HG03064 (cell line): ENCODE measurements around the gene PLEKHG2.
A peak's percentile ranks its signal among the peaks of the same experiment; 100 is the strongest.
"Not testable (repeated sequence)": the region's sequence is repeated elsewhere in the genome, so short reads cannot be mapped to it uniquely, and the experiment has no call there.

Source experiments
- ATAC-seq: cut with Tn5 transposase; IDR thresholded peaks from one replicate; pipeline ENCODE4 v1.9.1; 2021; ENCODE audit warnings: low read depth; ENCODE audit not compliant: unreplicated experiment

Gene PLEKHG2

DNA sequence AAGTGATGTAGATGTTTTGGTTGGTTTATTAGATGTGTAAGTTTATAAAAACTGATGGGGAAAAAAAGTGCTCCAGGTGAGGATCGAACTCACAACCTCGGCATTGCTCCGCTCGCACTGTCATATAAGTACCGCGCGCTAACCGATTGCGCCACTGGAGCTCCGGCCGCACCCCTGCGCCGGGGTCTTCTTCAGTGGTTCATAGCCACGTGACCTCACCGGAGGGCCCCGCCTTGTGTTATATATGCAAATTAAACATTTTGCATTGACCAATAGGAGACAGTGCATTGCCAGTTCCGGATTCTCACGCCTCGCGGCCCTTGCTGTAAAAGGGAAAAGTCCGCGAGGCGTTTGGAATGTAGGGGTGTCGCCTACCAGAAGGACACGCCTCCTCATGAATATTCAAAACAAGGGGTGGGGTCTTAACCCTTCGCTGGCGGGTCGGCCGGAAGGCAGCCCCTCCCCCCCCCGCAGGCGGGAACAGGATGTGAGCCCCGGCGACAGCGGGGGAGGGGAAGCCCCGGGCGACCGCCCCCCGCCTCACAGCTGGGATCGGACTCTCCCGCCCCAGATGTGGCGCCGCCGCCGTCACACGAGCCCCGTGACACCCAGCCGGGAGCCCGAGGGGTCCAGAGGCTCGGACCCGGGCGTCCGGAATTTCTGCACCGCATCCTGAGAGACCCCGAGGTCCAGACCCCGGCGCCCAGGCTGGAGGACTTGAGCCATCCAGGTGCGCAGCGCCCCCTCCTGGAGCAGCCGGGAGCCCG, at the start of gene PLEKHG2:
Gene PLEKHG2, plus strand, starts transcription at position 570 of the 767 bp plus-strand sequence. CDS start 1,418 bp downstream, outside the sequence.
- ATAC-seq, result peak; percentile 31

DNA sequence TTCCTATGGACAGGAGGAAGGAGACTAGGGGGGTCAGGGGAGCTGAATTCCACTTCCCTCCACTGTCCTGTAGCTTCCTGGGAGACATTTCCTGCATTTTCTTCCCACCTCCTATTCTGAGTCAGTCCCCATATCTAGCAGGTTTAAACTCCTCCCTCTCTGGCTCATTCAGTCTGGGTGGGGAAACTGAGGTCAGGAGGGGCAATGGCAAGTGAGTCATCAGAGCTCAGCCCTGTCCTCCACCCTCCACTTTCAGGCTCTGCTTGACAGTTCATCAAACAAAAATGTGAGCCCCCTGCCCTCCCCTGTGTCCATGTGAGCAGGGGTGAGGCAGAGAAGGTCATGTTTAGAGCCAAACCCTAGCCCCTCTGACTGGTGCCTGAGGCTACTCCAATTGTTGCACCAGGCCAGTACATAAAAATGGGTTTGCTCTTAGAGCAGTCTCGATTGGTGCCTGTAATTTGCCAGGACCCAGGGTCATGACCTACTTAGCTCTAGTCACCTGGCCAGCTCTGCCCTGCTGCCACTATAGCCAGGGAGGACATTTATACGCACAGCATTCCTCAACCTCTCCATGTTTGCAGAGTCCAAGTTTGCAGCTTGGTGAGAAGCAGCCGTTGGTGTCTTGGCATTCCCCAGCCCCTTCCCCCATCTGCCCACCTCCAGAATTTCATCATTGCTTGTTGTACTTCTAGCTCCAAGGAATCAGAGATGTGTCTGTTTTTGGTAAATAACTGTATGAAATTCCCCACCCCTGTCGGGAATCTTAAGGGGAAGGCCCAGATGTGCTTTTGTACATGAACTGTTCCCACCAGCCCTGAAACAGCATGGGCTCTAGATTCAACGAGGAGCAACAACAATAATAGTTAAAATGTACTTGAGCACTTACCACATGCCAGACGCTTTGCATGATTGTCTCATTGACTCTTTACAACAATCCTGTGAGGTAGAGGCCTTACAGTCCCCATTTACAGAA, 49.5 kb upstream of the PLEKHG2 start:
- ATAC-seq, result no peak

GRCh38 chr19:39363901-39364457, 48.5 kb upstream of the PLEKHG2 start:
- no peak for ATAC-seq

GRCh38 chr19:39365531-39365930, 46.9 kb upstream of the PLEKHG2 start:
- no peak for ATAC-seq

GRCh38 chr19:39369200-39369599, 43.3 kb upstream of the PLEKHG2 start:
- no peak for ATAC-seq

GRCh38 chr19:39370735-39371134, 41.7 kb upstream of the PLEKHG2 start:
- no peak for ATAC-seq

GRCh38 chr19:39372047-39372802, 40.2 kb upstream of the PLEKHG2 start:
- no peak for ATAC-seq

GRCh38 chr19:39372941-39373340, 39.5 kb upstream of the PLEKHG2 start:
- ATAC-seq, result no peak

DNA sequence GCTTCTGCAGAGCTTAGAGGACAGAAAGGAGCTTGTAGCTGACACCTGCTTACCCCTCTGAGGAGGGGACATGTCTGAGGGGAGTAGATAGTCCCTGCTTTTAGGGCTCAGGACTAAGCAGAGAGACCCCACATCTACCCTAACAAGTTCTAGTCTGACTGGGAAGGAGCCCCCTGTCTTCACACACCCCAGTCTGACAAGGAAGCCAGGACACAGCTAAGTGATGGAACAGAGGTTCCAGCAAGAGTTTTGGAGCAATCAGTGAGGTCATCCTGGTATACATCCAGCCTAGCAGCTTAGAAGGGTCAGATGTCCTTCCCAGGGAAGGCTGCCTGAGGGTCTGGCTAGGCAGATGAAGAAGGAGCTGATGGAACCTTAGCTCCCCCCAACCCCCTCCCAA, 36.5 kb upstream of the PLEKHG2 start:
- ATAC-seq, result no peak

GRCh38 chr19:39377373-39378362, 34.8 kb upstream of the PLEKHG2 start:
- no peak for ATAC-seq

- not testable (repeated sequence) for ATAC-seq
Observed at GRCh38 chr19:39379366-39379765, 33.1 kb upstream of the PLEKHG2 start.

DNA sequence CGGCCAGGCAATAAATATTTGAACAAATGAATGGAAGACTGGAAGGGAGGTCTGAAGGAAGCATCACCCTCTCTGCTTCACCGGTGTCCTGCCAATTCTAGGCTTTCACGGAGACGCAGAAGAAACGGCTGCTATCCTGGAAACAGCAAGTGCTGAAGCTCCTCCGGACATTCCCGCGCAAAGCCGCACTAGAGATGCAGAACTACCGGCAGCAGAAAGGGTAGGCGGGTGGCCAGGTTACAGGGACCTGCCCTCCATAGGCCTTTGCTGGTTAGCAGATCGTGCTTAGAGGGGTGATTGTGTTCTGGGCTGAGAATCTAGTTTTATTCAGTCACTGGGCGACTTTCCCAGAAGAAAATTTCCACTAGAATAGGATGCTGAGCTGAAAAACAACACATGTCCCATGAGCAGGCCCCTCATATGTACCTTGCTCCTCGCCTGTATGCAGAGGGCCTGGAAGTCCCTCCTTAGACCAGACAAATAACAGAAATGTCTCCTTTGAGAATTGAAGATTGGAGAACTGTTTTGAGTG, 32.5 kb upstream of the PLEKHG2 start:
- ATAC-seq, result no peak

DNA sequence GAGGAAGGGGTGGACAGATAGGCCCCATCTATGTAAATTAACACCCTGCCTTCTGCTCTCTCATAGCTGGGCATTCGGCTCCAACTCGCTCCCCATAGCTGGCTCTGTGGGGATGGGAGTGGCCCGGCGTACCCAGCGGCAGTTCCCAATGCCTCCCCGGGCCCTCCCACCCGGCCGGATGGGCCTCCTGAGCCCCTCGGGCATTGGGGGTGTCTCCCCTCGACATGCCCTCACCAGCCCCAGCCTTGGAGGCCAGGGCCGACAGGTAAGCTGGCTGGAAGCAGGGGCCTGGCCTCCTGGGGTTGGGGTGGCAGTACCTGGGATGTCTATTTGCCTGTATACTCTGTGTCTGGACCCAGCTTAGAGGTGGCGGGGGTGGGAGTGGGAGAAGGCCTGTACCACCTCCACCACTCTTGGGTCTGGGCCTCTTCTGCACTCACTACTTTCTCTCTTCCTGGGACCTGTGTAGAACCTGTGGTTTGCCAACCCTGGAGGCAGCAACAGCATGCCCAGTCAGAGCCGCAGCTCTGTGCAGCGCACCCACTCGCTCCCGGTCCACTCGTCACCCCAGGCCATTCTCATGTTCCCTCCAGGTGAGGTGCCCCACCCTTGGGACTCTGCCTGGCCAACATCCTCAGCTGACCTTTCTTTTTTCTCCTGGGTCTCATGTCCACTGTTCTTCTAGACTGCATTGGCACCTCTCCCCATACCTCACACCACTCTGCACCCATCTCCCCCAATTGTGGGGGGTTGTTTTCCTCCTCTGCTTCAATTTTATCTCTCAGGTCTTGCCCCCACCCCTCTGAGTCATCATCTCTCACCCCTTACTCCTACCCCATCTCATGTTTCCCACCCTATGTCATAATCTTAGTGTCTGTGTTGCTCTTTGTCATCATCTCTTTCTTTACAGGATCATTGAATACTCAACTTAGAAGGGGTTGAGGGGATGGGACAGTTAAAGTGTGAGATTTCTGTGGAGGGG, 31.7 kb upstream of the PLEKHG2 start:
- ATAC-seq, result no peak

- ATAC-seq, result no peak
Observed at GRCh38 chr19:39381910-39382611, 30.4 kb upstream of the PLEKHG2 start.

- no peak for ATAC-seq
Observed at GRCh38 chr19:39382991-39383828, 29.3 kb upstream of the PLEKHG2 start.

DNA sequence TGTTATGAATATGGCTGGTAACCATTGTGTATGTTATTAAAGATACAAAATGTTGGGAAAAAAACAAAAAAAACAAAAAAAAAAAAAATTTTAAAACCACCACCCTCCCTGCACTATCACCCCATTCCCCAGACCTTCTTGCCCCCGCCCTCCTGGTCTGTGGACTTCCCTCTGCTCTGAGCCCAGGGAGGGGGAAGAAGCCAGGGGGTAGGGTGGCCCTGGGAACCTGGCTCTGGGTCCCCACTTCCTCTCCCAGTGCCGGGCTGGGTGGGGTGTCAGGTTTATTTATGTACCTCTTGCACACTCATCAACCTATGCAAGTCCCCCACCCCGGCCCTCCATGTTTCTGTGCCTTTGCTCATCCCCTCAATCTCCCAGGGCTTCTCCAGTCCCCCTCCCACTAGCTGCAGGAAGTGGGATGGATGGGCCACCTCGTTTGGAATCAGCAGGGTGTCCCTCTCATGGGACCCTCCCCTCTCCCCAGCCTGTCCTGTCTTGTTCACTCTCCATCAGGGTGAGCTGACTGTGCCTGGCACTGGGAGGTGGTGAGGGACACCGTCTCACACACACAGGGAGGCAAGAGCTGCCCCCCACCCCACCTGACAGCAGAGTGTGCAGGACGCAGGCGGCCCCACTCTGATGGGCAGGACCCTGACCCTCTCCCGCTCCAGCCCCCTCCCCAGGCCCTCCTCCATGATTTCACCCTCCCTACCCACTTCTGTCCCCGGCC, 27.5 kb upstream of the PLEKHG2 start:
- no peak for ATAC-seq
